HepG2 (cell line): ENCODE results near the gene LIME1. TPM values are rescaled to one million over a fixed set of nuclear protein-coding genes. Genes with fewer than 3 reads are reported as not detected.
A peak's percentile ranks its signal among the peaks of the same experiment; 100 is the strongest.

Experiments
- CEBPG ChIP-seq: IDR thresholded peaks from 2 replicates; pipeline ENCODE4 v1.6.1; 2016
- ELF3 ChIP-seq: IDR thresholded peaks from 2 replicates; pipeline ENCODE4 v1.6.1; 2016; ENCODE audit warnings: missing genetic modification reagents, missing compliant biosample characterization
- EZH2 ChIP-seq: conservative IDR thresholded peaks from 2 replicates; pipeline ENCODE4 v1.6.1; 2012; ENCODE audit warnings: mild to moderate bottlenecking, low read depth, low read length, moderate library complexity
- FOXP1 ChIP-seq, 2 experiments: fragments of 450-650 bp in 1 of 2; IDR thresholded peaks; 2 replicates each; pipeline ENCODE4 v1.6.1; 2017 to 2018; ENCODE audit warnings: antibody characterized with exemption in 1 of 2
- JUNB ChIP-seq: sonication (generic); formaldehyde crosslinking; IDR thresholded peaks from 2 replicates; pipeline ENCODE4 v1.8.0; 2022; ENCODE audit warnings: missing genetic modification reagents, mild to moderate bottlenecking, borderline replicate concordance
- MAFF ChIP-seq: IDR thresholded peaks from 2 replicates; pipeline ENCODE4 v1.6.1; 2011; ENCODE audit warnings: low read depth, low read length, improper control_type of control experiment
- MYNN ChIP-seq: sonication (generic); formaldehyde crosslinking; IDR thresholded peaks from 2 replicates; pipeline ENCODE4 v1.4.0; 2020; ENCODE audit warnings: mild to moderate bottlenecking, low read depth, missing genetic modification reagents
- NR2F6 ChIP-seq, 2 experiments: IDR thresholded peaks; 2 replicates each; pipeline ENCODE4 v1.6.1; 2016; ENCODE audit warnings: antibody characterized with exemption in 1 of 2, mild to moderate bottlenecking in 1 of 2
- POLR2G ChIP-seq: fragments of 200-400 bp; formaldehyde crosslinking; IDR thresholded peaks from 2 replicates; pipeline ENCODE4 v1.6.1; 2018; ENCODE audit warnings: mild to moderate bottlenecking, low read depth, low read length, moderate library complexity
- SALL2 ChIP-seq: sonication (generic); formaldehyde crosslinking; IDR thresholded peaks from 2 replicates; pipeline ENCODE4 v1.8.1; 2023; ENCODE audit warnings: mild to moderate bottlenecking, missing genetic modification reagents, inconsistent platforms
- SKI ChIP-seq: fragments of 450-650 bp; IDR thresholded peaks from one replicate; pipeline ENCODE4 v1.6.1; 2018; ENCODE audit warnings: mild to moderate bottlenecking; ENCODE audit not compliant: partially characterized antibody
- USF2 ChIP-seq, 2 experiments: sonication (generic) in 1 of 2; formaldehyde crosslinking in 1 of 2; IDR thresholded peaks; 2 replicates each; pipeline versions ENCODE4 v1.5.1 to v1.6.1; 2011 to 2020; ENCODE audit warnings: borderline replicate concordance in 1 of 2, low read depth in 1 of 2, low read length in 1 of 2, mild to moderate bottlenecking in 1 of 2, missing genetic modification reagents in 1 of 2, moderate library complexity in 1 of 2
- ZNF281 ChIP-seq: sonication (generic); formaldehyde crosslinking; IDR thresholded peaks from 2 replicates; pipeline ENCODE4 v1.4.0; 2020; ENCODE audit warnings: missing genetic modification reagents, borderline replicate concordance
- ZNF292 ChIP-seq: sonication (generic); formaldehyde crosslinking; IDR thresholded peaks from 2 replicates; pipeline ENCODE4 v1.8.1; 2022; ENCODE audit warnings: mild to moderate bottlenecking, low read depth, missing genetic modification reagents, borderline replicate concordance
- ZNF660 ChIP-seq: sonication (generic); formaldehyde crosslinking; IDR thresholded peaks from 2 replicates; pipeline ENCODE4 v1.5.1; 2020; ENCODE audit warnings: mild to moderate bottlenecking, low read depth, missing genetic modification reagents, borderline replicate concordance
- polyA plus RNA-seq, 8 experiments: library from polyadenylated mRNA; depleted of rRNA in 3 of 8; stranded (reverse) in 7 of 8; unstranded in 1 of 8; fragments of >200 nt; fragmentation: Illumina TruSeq in 4 of 8; extraction: Trizol in 4 of 8; gene quantifications; 2 replicates each; pipeline versions ENCODE4 v1.2.1 to v1.2.3, GENCODE V29; 2011 to 2016; ENCODE audit warnings: low read depth in 4 of 8, missing spikeins in 1 of 8, mixed read lengths in 1 of 8; ENCODE audit not compliant: insufficient read depth in 1 of 8
- total RNA-seq, 5 experiments: library from RNA; depleted of rRNA; stranded (reverse); fragments of >200 nt; fragmentation: Illumina TruSeq; extraction: Trizol; gene quantifications; 2 replicates each; pipeline ENCODE4 v1.2.3, GENCODE V29; 2016; ENCODE audit warnings: low read depth in 1 of 5
- TF ChIP-seq, protein P1 (sequence below): sonication (generic); formaldehyde crosslinking; IDR thresholded peaks from 2 replicates; pipeline ENCODE4 v1.4.0; 2020; ENCODE audit warnings: missing genetic modification reagents
- TF ChIP-seq, protein P2 (sequence below): sonication (generic); formaldehyde crosslinking; conservative IDR thresholded peaks from 2 replicates; pipeline ENCODE4 v1.4.0; 2020; ENCODE audit warnings: missing genetic modification reagents
- TF ChIP-seq, protein P3 (sequence below): sonication (generic); formaldehyde crosslinking; IDR thresholded peaks from 2 replicates; pipeline ENCODE4 v1.4.0; 2020; ENCODE audit warnings: missing genetic modification reagents, borderline replicate concordance

Gene LIME1
- total and polyA plus RNA-seq, 2 of the 13 experiments (the other 11 are each of a cell fraction or from before 2014, with no cell fraction given) = 13.0 to 61.5 TPM

GRCh38 chr20:63736893-63737694 lies 630 bp downstream of the LIME1 start (continued):
- TF ChIP-seq MYNN (CRISPR knock-in tag) (0 out of 2 replicates have a peak, but pooled peaks have one; percentile 53), EZH2 (no peak), ELF3 (CRISPR knock-in tag) (no peak), USF2 (IDR thresholded peaks at IDR 0.05; ENCODE audit: low read depth, low read length) (no peak), USF2 (CRISPR knock-in tag; IDR thresholded peaks at IDR 0.05; ENCODE audit: borderline replicate concordance) (no peak), MAFF (no peak), ZNF292 (CRISPR knock-in tag) (peak; percentile 54; the same call in 1 of the 2 replicates), NR2F6 (IDR thresholded peaks at IDR 0.05) (no peak), NR2F6 (CRISPR knock-in tag; IDR thresholded peaks at IDR 0.05) (no peak; the same call in 1 of the 2 replicates), POLR2G (peak; percentile 63; the same call in 1 of the 2 replicates), ZNF281 (no peak), FOXP1 (IDR thresholded peaks at IDR 0.05) (no peak), FOXP1 (CRISPR knock-in tag; IDR thresholded peaks at IDR 0.05) (no peak), CEBPG (CRISPR knock-in tag) (0 out of 2 replicates have a peak, but pooled peaks have one; percentile 1), JUNB (CRISPR knock-in tag) (no peak), SALL2 (no peak), ZNF660 (CRISPR knock-in tag) (no peak), SKI (no peak)
- TF ChIP-seq, protein P1, sequence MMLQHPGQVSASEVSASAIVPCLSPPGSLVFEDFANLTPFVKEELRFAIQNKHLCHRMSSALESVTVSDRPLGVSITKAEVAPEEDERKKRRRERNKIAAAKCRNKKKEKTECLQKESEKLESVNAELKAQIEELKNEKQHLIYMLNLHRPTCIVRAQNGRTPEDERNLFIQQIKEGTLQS (CRISPR knock-in tag) = no peak
- TF ChIP-seq, protein P2, sequence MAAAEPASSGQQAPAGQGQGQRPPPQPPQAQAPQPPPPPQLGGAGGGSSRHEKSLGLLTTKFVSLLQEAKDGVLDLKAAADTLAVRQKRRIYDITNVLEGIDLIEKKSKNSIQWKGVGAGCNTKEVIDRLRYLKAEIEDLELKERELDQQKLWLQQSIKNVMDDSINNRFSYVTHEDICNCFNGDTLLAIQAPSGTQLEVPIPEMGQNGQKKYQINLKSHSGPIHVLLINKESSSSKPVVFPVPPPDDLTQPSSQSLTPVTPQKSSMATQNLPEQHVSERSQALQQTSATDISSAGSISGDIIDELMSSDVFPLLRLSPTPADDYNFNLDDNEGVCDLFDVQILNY (CRISPR knock-in tag) = peak; percentile 67; the same call in 1 of the 2 replicates
- TF ChIP-seq, protein P3, sequence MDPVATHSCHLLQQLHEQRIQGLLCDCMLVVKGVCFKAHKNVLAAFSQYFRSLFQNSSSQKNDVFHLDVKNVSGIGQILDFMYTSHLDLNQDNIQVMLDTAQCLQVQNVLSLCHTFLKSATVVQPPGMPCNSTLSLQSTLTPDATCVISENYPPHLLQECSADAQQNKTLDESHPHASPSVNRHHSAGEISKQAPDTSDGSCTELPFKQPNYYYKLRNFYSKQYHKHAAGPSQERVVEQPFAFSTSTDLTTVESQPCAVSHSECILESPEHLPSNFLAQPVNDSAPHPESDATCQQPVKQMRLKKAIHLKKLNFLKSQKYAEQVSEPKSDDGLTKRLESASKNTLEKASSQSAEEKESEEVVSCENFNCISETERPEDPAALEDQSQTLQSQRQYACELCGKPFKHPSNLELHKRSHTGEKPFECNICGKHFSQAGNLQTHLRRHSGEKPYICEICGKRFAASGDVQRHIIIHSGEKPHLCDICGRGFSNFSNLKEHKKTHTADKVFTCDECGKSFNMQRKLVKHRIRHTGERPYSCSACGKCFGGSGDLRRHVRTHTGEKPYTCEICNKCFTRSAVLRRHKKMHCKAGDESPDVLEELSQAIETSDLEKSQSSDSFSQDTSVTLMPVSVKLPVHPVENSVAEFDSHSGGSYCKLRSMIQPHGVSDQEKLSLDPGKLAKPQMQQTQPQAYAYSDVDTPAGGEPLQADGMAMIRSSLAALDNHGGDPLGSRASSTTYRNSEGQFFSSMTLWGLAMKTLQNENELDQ = no peak
